Heart left ventricle (tissue), 16 donors: Measurements from ENCODE around the gene ZNF846. TPM values are rescaled to one million over a fixed set of nuclear protein-coding genes. Genes with fewer than 3 reads are reported as not detected.
A peak's percentile ranks its signal among the peaks of the same experiment; 100 is the strongest.
"Not testable (repeated sequence)": the region's sequence is repeated elsewhere in the genome, so short reads cannot be mapped to it uniquely, and the experiment has no call there.

Experiments
- ATAC-seq, 4 donors: fragments of 200-7000 bp; cut with Tn5 transposase; one replicate each; pipeline ENCODE4 v1.9.1; 2020 to 2022; ENCODE audit warnings: moderate library complexity in 4 of 4, mild to moderate bottlenecking in 3 of 4, moderate number of reproducible peaks in 1 of 4
- DNase-seq, 5 donors: peaks; one replicate each; pipeline ENCODE4 v3.0.0-alpha.2; 2020
- H3K27ac ChIP-seq, 12 donors: fragments of 200-600 bp; sonication (generic) in 4 of 12; one replicate each; pipeline versions ENCODE4 v1.5.0 to v1.8.0; 2016 to 2022; ENCODE audit warnings: mild to moderate bottlenecking in 2 of 12
- H3K27me3 ChIP-seq, 9 donors: fragments of 200-600 bp; sonication (generic) in 2 of 9; one replicate each; pipeline versions ENCODE4 v1.5.1 to v1.8.0; 2016 to 2022; ENCODE audit warnings: mild to moderate bottlenecking in 3 of 9
- H3K36me3 ChIP-seq, 9 donors: fragments of 200-600 bp; sonication (generic) in 2 of 9; one replicate each; pipeline versions ENCODE4 v1.5.0 to v1.8.0; 2018 to 2022; ENCODE audit warnings: mild to moderate bottlenecking in 2 of 9
- H3K4me1 ChIP-seq, 12 donors: fragments of 200-600 bp; sonication (generic) in 4 of 12; one replicate each; pipeline versions ENCODE4 v1.5.0 to v1.8.0; 2016 to 2022; ENCODE audit warnings: mild to moderate bottlenecking in 3 of 12
- H3K4me3 ChIP-seq, 12 donors: fragments of 200-600 bp; sonication (generic) in 4 of 12; one replicate each; pipeline versions ENCODE4 v1.5.0 to v1.8.0; 2017 to 2022; ENCODE audit warnings: mild to moderate bottlenecking in 9 of 12, moderate library complexity in 4 of 12
- H3K9me3 ChIP-seq, 12 donors: fragments of 200-600 bp; sonication (generic) in 4 of 12; one replicate each; pipeline versions ENCODE4 v1.5.0 to v1.8.0; 2016 to 2022; ENCODE audit warnings: mild to moderate bottlenecking in 1 of 12
- CTCF ChIP-seq, 12 donors: fragments of 200-600 bp; sonication (generic) in 4 of 12; IDR thresholded peaks; one replicate each; pipeline versions ENCODE4 v1.5.0 to v1.8.0; 2018 to 2022; ENCODE audit warnings: antibody characterized with exemption in 12 of 12, mild to moderate bottlenecking in 5 of 12
- POLR2A ChIP-seq, 2 donors: fragments of 450-650 bp; IDR thresholded peaks; one replicate each; pipeline ENCODE4 v1.6.1; 2017; ENCODE audit warnings: antibody characterized with exemption in 2 of 2, mild to moderate bottlenecking in 2 of 2, moderate library complexity in 2 of 2
- WGBS, 4 donors: extraction: QIAGEN DNeasy Blood & Tissue Kit in 2 of 4; methylation state at CpG; one replicate each; pipeline versions ENCODE4 v1.1.5 to v1.1.7; 2013 to 2018; 5-methylcytosine and 5-hydroxymethylcytosine counted together
- intact Hi-C, 10 donors: fragments of 100-400 bp; cut with DNase I; formaldehyde crosslinking; loops; one replicate each; pipeline versions ENCODE4 v1.11.1 to v1.14.2; 2022
- polyA plus RNA-seq, 2 donors: library from polyadenylated mRNA; stranded (reverse); fragments of 200-250 nt; gene quantifications; one replicate each; pipeline ENCODE4 v1.2.3, GENCODE V29; 2013
- total RNA-seq, 9 donors: library from RNA; depleted of rRNA in 2 of 9; stranded (reverse); fragments of >200 nt in 2 of 9; fragmentation: NEBNext Ultra II Directional in 3 of 9; extraction: Animal tissue kit (Norgen Biotek cat#: 25700) in 3 of 9; gene quantifications; one replicate each; pipeline versions ENCODE4 v1.1.0 to v1.2.4, GENCODE V29; 2016 to 2023
- donor health status: ischemic (EF 13 %, LVEDD 7.1; RV severe dilation, severe dysfunction).
- donor health status: healthy with polysubstance abuse.
- donor health status: DM: no; HTN: yes; CAD: no.
- donor health status: DM: no; HTN: no; CAD: no.
- donor health status: ischemic (EF 25% LVEDD 6.9; RV normal size, moderate dysfunction).
- donor health status: ischemic (EF 25% LVEDD 5.7; RV mildly dilated, moderate dysfunction).
- donor health status: healthy.
- donor health status: DM: yes; HTN: yes; CAD: no.
- donor health status: ischemic (EF 35%, LVEDD 5.7; RV mildly dilated, moderate dysfunction).
- donor health status: nonischemic (EF 11% LVEDD 7.7; RV severe dilation, severe dysfunction).
- donor health status: DM: yes; HTN: yes; CAD: no.
- donor health status: PGD.
- donor health status: ischemic (EF 29% LVEDD 5.4; RV normal size, mild dysfunction).
- donor health status: nonischemic (EF 23%, LVEDD 6.1; RV moderate dilation, normal function).

ZNF846 gene
- total and polyA plus RNA-seq, 11 donors, result 5.4 to 11.1 (median 8.4) TPM

- Histone ChIP-seq H3K4me1 (peaks cover 0 to 26% (median 11%) of the 10 kb centered on the region in 12 donors), H3K36me3 (no peaks in the 10 kb centered on the region), H3K27me3 (no peaks in the 10 kb centered on the region), H3K27ac (peak overlapping the region; percentile 52 to 100 (median 96)), H3K9me3 (no peaks in the 10 kb centered on the region), H3K4me3 (peak overlapping the region; percentile 42 to 92 (median 66))
- ATAC-seq (peak; percentile 92 to 96 (median 94)), DNase-seq (peak; percentile 98 to 99 (median 98))
- 1 to 2% (median 2%) methylated on average over 46 to 74 of the region's 74 CpGs for WGBS, 4 donors
- TF ChIP-seq POLR2A (IDR thresholded peaks at IDR 0.05) (peak in 1 of 2 donors; percentile 87), CTCF (IDR thresholded peaks at IDR 0.05) (no peak)
- intact Hi-C loops, result loop anchor here in 5 of 10 donors (2.0 to 10.0 kb wide), 4 partner anchors 17 to 473 kb away; partner anchors contain the start of genes ZNF846 (in 4 of the 5), ZNF562 (in 2 of the 5) and ZNF426 (in 1 of the 5)
Observed at GRCh38 chr19:9785367-9786331, 17.1 kb upstream of the ZNF846 start.

DNA sequence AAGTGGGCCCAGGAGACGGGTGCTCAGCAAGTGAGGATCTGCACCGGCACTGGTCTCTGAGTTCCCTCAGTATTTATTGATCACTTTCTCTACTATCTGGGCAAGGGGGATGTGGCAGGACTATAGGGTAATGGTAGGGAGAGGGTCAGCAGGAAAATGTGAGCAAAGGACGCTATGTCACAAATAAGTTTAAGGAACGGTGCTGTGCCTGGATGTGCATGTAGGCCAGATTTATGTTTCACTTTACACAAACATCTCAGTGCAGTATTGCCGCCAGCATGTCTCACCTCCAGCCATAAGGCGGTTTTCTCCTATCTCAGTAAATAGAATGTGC lies 15.6 kb upstream of the ZNF846 start:
- not testable (repeated sequence) for DNase-seq, H3K36me3 ChIP-seq, H3K27me3 ChIP-seq, ATAC-seq, H3K4me3 ChIP-seq, H3K9me3 ChIP-seq
- WGBS, 4 donors, result 86 to 91% (median 90%) methylated on average over 6 of the region's 6 CpGs
- intact Hi-C loops, result loop anchor here in 5 of 10 donors (2.0 to 10.0 kb wide), 2 partner anchors 15 to 109 kb away; partner anchors contain the start of genes ZNF846 (in 4 of the 5) and ZNF562 (in 2 of the 5)
- H3K27ac ChIP-seq, result peak overlapping the region in 4 of 12 donors; percentile 73 to 97 (median 86)
- H3K4me1 ChIP-seq, result peaks cover 0 to 19% (median 7%) of the 10 kb centered on the region in 12 donors

GRCh38 chr19:9782338-9782737 lies 13.8 kb upstream of the ZNF846 start:
- ATAC-seq (no peak), DNase-seq (no peak)
- H3K27me3 ChIP-seq, result no peaks in the 10 kb centered on the region
- intact Hi-C loops, result loop anchor here in 2 of 10 donors (10.0 kb wide), 1 partner anchor 108 kb away; the partner anchor contains the start of gene ZNF562 (in 2 of the 2)
- TF ChIP-seq CTCF (IDR thresholded peaks at IDR 0.05) (no peak), POLR2A (IDR thresholded peaks at IDR 0.05) (no peak)
- H3K4me1 ChIP-seq, result peaks cover 0 to 19% (median 7%) of the 10 kb centered on the region in 12 donors
- WGBS, 4 donors, result 96 to 99% (median 97%) methylated on average over 2 of the region's 2 CpGs
- H3K27ac ChIP-seq, result no peak overlapping the region
- H3K9me3 ChIP-seq, result peaks cover 0 to 21% (median 6%) of the 10 kb centered on the region in 12 donors
- H3K36me3 ChIP-seq, result peaks cover 0 to 4% (median 0%) of the 10 kb centered on the region in 9 donors
- no peak overlapping the region for H3K4me3 ChIP-seq

- ATAC-seq, result no peak
- no peak for DNase-seq
- no peak overlapping the region for H3K4me3 ChIP-seq
- TF ChIP-seq CTCF (IDR thresholded peaks at IDR 0.05), result no peak
- no peak for TF ChIP-seq POLR2A (IDR thresholded peaks at IDR 0.05)
- intact Hi-C loops, result no loop called here
- no peaks in the 10 kb centered on the region for H3K4me1 ChIP-seq
- H3K27ac ChIP-seq, result no peak overlapping the region
- H3K9me3 ChIP-seq, result peaks cover 0 to 68% (median 29%) of the 10 kb centered on the region in 12 donors
- no peaks in the 10 kb centered on the region for H3K27me3 ChIP-seq
- 96 to 97% (median 97%) methylated on average over 9 of the region's 9 CpGs for WGBS, 4 donors
- peaks cover 9 to 65% (median 53%) of the 10 kb centered on the region in 9 donors for H3K36me3 ChIP-seq
Observed at GRCh38 chr19:9757544-9758501, 10.7 kb downstream of the ZNF846 start.
